Measurements from ENCODE around the gene PUS3. TPM values are rescaled to one million over a fixed set of nuclear protein-coding genes. Genes with fewer than 3 reads are reported as not detected.

PUS3 gene
- total RNA-seq, 3 donors from 2014 or later (not counting 1 experiment from before 2014, with no cell fraction given): 3.6 to 6.7 (median 3.6) TPM

GRCh38 chr11:125901872-125902271 lies 1.1 kb downstream of the PUS3 start:
- TF ChIP-seq CTCF (IDR thresholded peaks at IDR 0.05): no peak
- H3K4me3 Mint-ChIP-seq: peak overlapping the region; percentile 47
- no peaks in the 10 kb centered on the region for H3K36me3 Mint-ChIP-seq
- Histone ChIP-seq H3K36me3 (ENCODE audit: control insufficient read depth, insufficient read depth, low read length) (peaks cover 11% of the 10 kb centered on the region), H3K27ac (ENCODE audit: low read length) (no peak overlapping the region), H3K9me3 (ENCODE audit: control insufficient read depth, insufficient read depth, low read length) (no peaks in the 10 kb centered on the region), H3K4me3 (ENCODE audit: low read length) (no peak overlapping the region), H3K4me1 (ENCODE audit: control insufficient read depth, insufficient read depth, low read length) (peaks cover 24% of the 10 kb centered on the region), H3K27me3 (ENCODE audit: control insufficient read depth, insufficient read depth, low read length) (peaks cover 21% of the 10 kb centered on the region)
- 88% methylated on average over 5 of the region's 6 CpGs for WGBS (ENCODE audit: insufficient coverage)
- intact Hi-C loops (cut with micrococcal nuclease): loop anchor here (2.0 kb wide), 1 partner anchor 13 kb away; no protein-coding TSS in a partner anchor
- H3K27ac Mint-ChIP-seq: no peak overlapping the region
- H3K9me3 Mint-ChIP-seq: no peaks in the 10 kb centered on the region
- ATAC-seq (no peak), DNase-seq (no peak)
- H3K27me3 Mint-ChIP-seq (ENCODE audit: low read depth in 2 of 2): peaks cover 18 to 24% of the 10 kb centered on the region in 2 donors
- peaks cover 13 to 15% of the 10 kb centered on the region in 2 donors for H3K4me1 Mint-ChIP-seq

DNA sequence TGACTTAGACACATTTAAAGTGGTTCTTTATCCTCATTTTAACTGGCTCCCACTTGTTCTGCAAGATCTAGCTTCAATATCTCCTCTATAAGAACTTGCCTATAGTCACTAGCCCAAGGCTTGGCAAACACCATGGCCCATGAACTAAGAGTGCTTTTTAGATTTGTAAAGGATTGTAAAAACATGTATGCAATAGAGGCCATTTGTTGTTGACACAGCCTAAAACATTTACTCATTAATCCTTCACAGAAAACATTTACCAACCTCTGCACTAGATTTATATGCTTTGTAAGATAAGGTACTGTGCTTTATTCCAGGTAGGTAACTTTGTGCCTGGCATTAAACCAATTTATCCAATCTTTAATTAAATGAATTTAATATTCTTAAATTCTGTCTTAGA lies 10.0 kb downstream of the PUS3 start:
- peaks cover 37% of the 10 kb centered on the region for H3K36me3 ChIP-seq (ENCODE audit: control insufficient read depth, insufficient read depth, low read length)
- Mint-ChIP-seq H3K4me3 (no peak overlapping the region), H3K27me3 (ENCODE audit: low read depth in 2 of 2) (no peaks in the 10 kb centered on the region), H3K4me1 (peaks cover 12 to 15% of the 10 kb centered on the region in 2 donors), H3K27ac (peak overlapping the region in 1 of 2 donors; percentile 19), H3K9me3 (no peaks in the 10 kb centered on the region), H3K36me3 (no peaks in the 10 kb centered on the region)
- no peak overlapping the region for H3K27ac ChIP-seq (ENCODE audit: low read length)
- no peak overlapping the region for H3K4me3 ChIP-seq (ENCODE audit: low read length)
- intact Hi-C loops (cut with micrococcal nuclease): no loop called here
- no peaks in the 10 kb centered on the region for H3K9me3 ChIP-seq (ENCODE audit: control insufficient read depth, insufficient read depth, low read length)
- TF ChIP-seq CTCF (IDR thresholded peaks at IDR 0.05): no peak
- DNase-seq (no peak), ATAC-seq (no peak)
- H3K27me3 ChIP-seq (ENCODE audit: control insufficient read depth, insufficient read depth, low read length): no peaks in the 10 kb centered on the region
- peaks cover 6% of the 10 kb centered on the region for H3K4me1 ChIP-seq (ENCODE audit: control insufficient read depth, insufficient read depth, low read length)

- DNase-seq (no peak), ATAC-seq (no peak)
- Histone ChIP-seq H3K4me1 (ENCODE audit: control insufficient read depth, insufficient read depth, low read length) (peaks cover 9% of the 10 kb centered on the region), H3K36me3 (ENCODE audit: control insufficient read depth, insufficient read depth, low read length) (peaks cover 37% of the 10 kb centered on the region), H3K9me3 (ENCODE audit: control insufficient read depth, insufficient read depth, low read length) (no peaks in the 10 kb centered on the region), H3K27me3 (ENCODE audit: control insufficient read depth, insufficient read depth, low read length) (no peaks in the 10 kb centered on the region), H3K4me3 (ENCODE audit: low read length) (no peak overlapping the region), H3K27ac (ENCODE audit: low read length) (no peak overlapping the region)
- no peaks in the 10 kb centered on the region for H3K36me3 Mint-ChIP-seq
- H3K4me1 Mint-ChIP-seq: peaks cover 17 to 21% of the 10 kb centered on the region in 2 donors
- no peak overlapping the region for H3K27ac Mint-ChIP-seq
- H3K27me3 Mint-ChIP-seq (ENCODE audit: low read depth in 2 of 2): peaks cover 0 to 4% of the 10 kb centered on the region in 2 donors
- intact Hi-C loops (cut with micrococcal nuclease): no loop called here
- no peak for TF ChIP-seq CTCF (IDR thresholded peaks at IDR 0.05)
- no peaks in the 10 kb centered on the region for H3K9me3 Mint-ChIP-seq
- no peak overlapping the region for H3K4me3 Mint-ChIP-seq
Observed at GRCh38 chr11:125892071-125892470, 10.9 kb downstream of the PUS3 start.

DNA sequence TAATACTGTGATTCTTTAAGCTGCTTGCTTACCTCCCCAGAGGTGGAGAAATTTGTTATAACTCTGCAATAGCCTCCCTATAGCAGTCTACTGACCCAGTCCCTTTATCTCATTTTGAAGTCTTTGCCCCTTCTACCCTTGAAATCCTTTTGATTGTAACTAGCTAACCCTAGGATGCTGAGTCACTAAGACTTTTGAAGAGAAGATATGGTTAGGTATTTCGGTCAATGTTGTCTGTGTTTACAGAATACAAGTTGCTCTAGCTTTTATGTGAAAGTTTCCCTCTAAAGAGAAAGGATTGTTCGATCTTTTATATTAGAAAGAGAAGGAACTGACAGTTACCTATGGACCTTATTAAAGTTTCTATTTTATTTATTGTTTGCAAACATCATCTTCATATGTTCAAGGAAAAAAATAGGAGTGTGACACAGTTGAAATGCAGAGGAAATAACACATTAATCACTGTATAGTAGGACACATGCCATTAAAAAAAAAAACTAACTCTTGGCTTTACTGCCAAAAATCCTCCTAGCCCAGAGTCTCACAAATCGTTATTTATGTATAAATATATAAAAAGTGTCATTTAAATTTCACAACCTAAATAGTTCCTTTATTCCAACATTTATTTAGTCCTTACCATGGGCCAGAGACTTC lies 12.4 kb downstream of the PUS3 start:
- Histone ChIP-seq H3K27me3 (ENCODE audit: control insufficient read depth, insufficient read depth, low read length) (no peaks in the 10 kb centered on the region), H3K4me3 (ENCODE audit: low read length) (no peak overlapping the region), H3K27ac (ENCODE audit: low read length) (no peak overlapping the region), H3K9me3 (ENCODE audit: control insufficient read depth, insufficient read depth, low read length) (no peaks in the 10 kb centered on the region), H3K4me1 (ENCODE audit: control insufficient read depth, insufficient read depth, low read length) (peaks cover 15% of the 10 kb centered on the region), H3K36me3 (ENCODE audit: control insufficient read depth, insufficient read depth, low read length) (peaks cover 37% of the 10 kb centered on the region)
- peaks cover 22 to 26% of the 10 kb centered on the region in 2 donors for H3K4me1 Mint-ChIP-seq
- no peaks in the 10 kb centered on the region for H3K36me3 Mint-ChIP-seq
- ATAC-seq (no peak), DNase-seq (no peak)
- no peak for TF ChIP-seq CTCF (IDR thresholded peaks at IDR 0.05)
- no peaks in the 10 kb centered on the region for H3K9me3 Mint-ChIP-seq
- H3K27ac Mint-ChIP-seq: no peak overlapping the region
- peaks cover 0 to 4% of the 10 kb centered on the region in 2 donors for H3K27me3 Mint-ChIP-seq (ENCODE audit: low read depth in 2 of 2)
- peak overlapping the region; percentile 45 for H3K4me3 Mint-ChIP-seq
- intact Hi-C loops (cut with micrococcal nuclease): no loop called here
- 71% methylated on average over 1 of the region's 3 CpGs for WGBS (ENCODE audit: insufficient coverage)
